GM23338 (cell line): Measurements from ENCODE around the gene IGFLR1. TPM values are rescaled to one million over a fixed set of nuclear protein-coding genes. Genes with fewer than 3 reads are reported as not detected.
A peak's percentile ranks its signal among the peaks of the same experiment; 100 is the strongest.

ENCODE experiments used
- ATAC-seq: fragments of 200-7000 bp; cut with Tn5 transposase; 3 replicates; pipeline ENCODE4 v1.9.1; 2020
- DNase-seq: peaks from one replicate; pipeline ENCODE4 v3.0.0-alpha.2; 2015; ENCODE audit warnings: low spot score
- H2AFZ ChIP-seq: fragments of 200-600 bp; sonication (generic); 2 replicates; pipeline ENCODE4 v1.8.0; 2016; ENCODE audit warnings: antibody characterized with exemption, mild to moderate bottlenecking, moderate library complexity
- H3F3A ChIP-seq: fragments of 200-600 bp; sonication (generic); replicated peaks from 2 replicates; pipeline ENCODE4 v1.8.0; 2017; ENCODE audit warnings: antibody characterized with exemption, mixed run types, low read depth
- H3K27ac ChIP-seq: fragments of 200-600 bp; sonication (generic); 2 replicates; pipeline ENCODE4 v1.6.1; 2016; ENCODE audit warnings: low read depth
- H3K27me3 ChIP-seq: fragments of 200-600 bp; sonication (generic); 2 replicates; pipeline ENCODE4 v1.8.0; 2016; ENCODE audit warnings: mild to moderate bottlenecking, mixed run types, moderate library complexity; ENCODE audit not compliant: insufficient read depth
- H3K36me3 ChIP-seq: fragments of 200-600 bp; sonication (generic); 2 replicates; pipeline ENCODE4 v1.8.0; 2016; ENCODE audit warnings: mild to moderate bottlenecking; ENCODE audit not compliant: insufficient read depth
- H3K4me1 ChIP-seq: fragments of 200-600 bp; sonication (generic); 2 replicates; pipeline ENCODE4 v1.8.0; 2016; ENCODE audit warnings: mild to moderate bottlenecking, moderate library complexity; ENCODE audit not compliant: insufficient read depth
- H3K4me2 ChIP-seq: fragments of 200-600 bp; sonication (generic); 2 replicates; pipeline ENCODE4 v1.7.1; 2017; ENCODE audit warnings: mixed run types
- H3K4me3 ChIP-seq: fragments of 200-600 bp; sonication (generic); 2 replicates; pipeline ENCODE4 v1.6.1; 2016; ENCODE audit warnings: mixed run types
- H3K79me2 ChIP-seq: fragments of 200-600 bp; sonication (generic); replicated peaks from 2 replicates; pipeline ENCODE4 v1.8.0; 2017; ENCODE audit warnings: mild to moderate bottlenecking; ENCODE audit not compliant: insufficient read depth
- H3K9me2 ChIP-seq: fragments of 200-600 bp; sonication (generic); 2 replicates; pipeline ENCODE4 v1.8.0; 2017; ENCODE audit not compliant: insufficient read depth
- H4K20me1 ChIP-seq: fragments of 200-600 bp; sonication (generic); replicated peaks from 2 replicates; pipeline ENCODE4 v1.8.0; 2017; ENCODE audit warnings: mild to moderate bottlenecking; ENCODE audit not compliant: insufficient read depth
- H3K27ac Mint-ChIP-seq: 2 replicates; pipeline ENCODE4 v1.8.0; 2020; ENCODE audit warnings: inconsistent platforms, mild to moderate bottlenecking, moderate library complexity, mixed read lengths
- H3K27me3 Mint-ChIP-seq: 3 replicates; pipeline ENCODE4 v1.8.0; 2022; ENCODE audit warnings: low read depth, mild to moderate bottlenecking, moderate library complexity, mixed read lengths, inconsistent platforms; ENCODE audit not compliant: insufficient read depth, poor library complexity
- H3K36me3 Mint-ChIP-seq: 3 replicates; pipeline ENCODE4 v1.8.0; 2021; ENCODE audit warnings: low read depth, mild to moderate bottlenecking, inconsistent platforms, moderate library complexity, mixed read lengths
- H3K4me1 Mint-ChIP-seq: 3 replicates; pipeline ENCODE4 v1.8.0; 2020; ENCODE audit warnings: mild to moderate bottlenecking, inconsistent platforms, mixed read lengths
- H3K4me3 Mint-ChIP-seq: 3 replicates; pipeline ENCODE4 v1.8.0; 2021; ENCODE audit warnings: moderate library complexity, mild to moderate bottlenecking, inconsistent platforms, mixed read lengths
- H3K9me3 Mint-ChIP-seq: 3 replicates; pipeline ENCODE4 v1.8.0; 2020; ENCODE audit warnings: moderate library complexity, mild to moderate bottlenecking, inconsistent platforms, mixed read lengths
- CREB1 ChIP-seq: fragments of 250-450 bp; sonication (Bioruptor Pico); IDR thresholded peaks from 2 replicates; pipeline ENCODE4 v1.5.0; 2020; ENCODE audit warnings: low read depth, mild to moderate bottlenecking, moderate library complexity
- CTCF ChIP-seq, 2 experiments: fragments of 200-600 bp in 1 of 2; sonication (generic) in 1 of 2; conservative IDR thresholded peaks; 2 replicates each; pipeline versions ENCODE4 v1.5.1 to v1.6.1; 2016 to 2017; ENCODE audit warnings: antibody characterized with exemption in 2 of 2, low read depth in 2 of 2, mild to moderate bottlenecking in 2 of 2, moderate library complexity in 1 of 2
- EZH2 ChIP-seq: fragments of 200-600 bp; sonication (generic); IDR thresholded peaks from one replicate; pipeline ENCODE4 v1.8.0; 2017; ENCODE audit warnings: antibody characterized with exemption, mild to moderate bottlenecking, low read depth; ENCODE audit not compliant: unreplicated experiment
- EZH2phosphoT487 ChIP-seq: fragments of 200-600 bp; sonication (generic); IDR thresholded peaks from one replicate; pipeline ENCODE4 v1.8.1; 2018; ENCODE audit warnings: antibody characterized with exemption; ENCODE audit not compliant: unreplicated experiment
- JUNB ChIP-seq: IDR thresholded peaks from one replicate; pipeline ENCODE4 v1.6.1; 2016; ENCODE audit warnings: antibody characterized with exemption; ENCODE audit not compliant: unreplicated experiment
- STAT1 ChIP-seq: IDR thresholded peaks from one replicate; pipeline ENCODE4 v1.6.1; 2016; ENCODE audit warnings: antibody characterized with exemption; ENCODE audit not compliant: unreplicated experiment
- polyA plus RNA-seq: library from polyadenylated mRNA; unstranded; fragments of >200 nt; fragmentation: Nextera tagmentation; extraction: Ambion mirVana; gene quantifications from 2 replicates; pipeline ENCODE4 v1.2.1, GENCODE V29; 2016
- total RNA-seq: library from RNA; depleted of rRNA; stranded (reverse); fragments of >200 nt; shearing (Covaris generic); gene quantifications from 2 replicates; pipeline ENCODE4 v1.2.3, GENCODE V29; 2014

Gene IGFLR1
- total and polyA plus RNA-seq, 2 experiments from 2014 or later: 14.4 to 17.8 TPM

GRCh38 chr19:35736913-35737886 is 5.1 kb downstream of the IGFLR1 start:
- H3K9me2 ChIP-seq: no peaks in the 10 kb centered on the region
- peaks cover 1% of the 10 kb centered on the region for H3K4me1 Mint-ChIP-seq
- H3K79me2 ChIP-seq: no peaks in the 10 kb centered on the region
- no peak overlapping the region for H3K27ac ChIP-seq
- no peak overlapping the region for H3K4me3 Mint-ChIP-seq
- no peak overlapping the region for H2AFZ ChIP-seq
- DNase-seq: no peak
- H3K9me3 Mint-ChIP-seq: no peaks in the 10 kb centered on the region; the same call in 2 of the 3 replicates
- H3K36me3 ChIP-seq: peaks cover 4% of the 10 kb centered on the region; the same call in 1 of the 2 replicates
- no peak for ATAC-seq
- peaks cover 8% of the 10 kb centered on the region for H3F3A ChIP-seq
- no peaks in the 10 kb centered on the region; the same call in 1 of the 2 replicates for H4K20me1 ChIP-seq
- H3K27ac Mint-ChIP-seq: no peak overlapping the region
- peaks cover 5% of the 10 kb centered on the region for H3K27me3 Mint-ChIP-seq
- no peak overlapping the region for H3K4me2 ChIP-seq
- peaks cover 4% of the 10 kb centered on the region; the same call in 1 of the 2 replicates for H3K4me1 ChIP-seq
- H3K4me3 ChIP-seq: no peak overlapping the region
- no peak for TF ChIP-seq EZH2
- peak; percentile 7 to 17; a peak in 1 of 4 replicates for TF ChIP-seq CTCF (conservative IDR thresholded peaks at IDR 0.05; ENCODE audit: low read depth in 2 of 2)
- H3K27me3 ChIP-seq: no peaks in the 10 kb centered on the region
- H3K36me3 Mint-ChIP-seq: peaks cover 49% of the 10 kb centered on the region

GRCh38 chr19:35734889-35735288 is 7.4 kb downstream of the IGFLR1 start:
- H4K20me1 ChIP-seq: no peaks in the 10 kb centered on the region; the same call in 1 of the 2 replicates
- Mint-ChIP-seq H3K4me1 (no peaks in the 10 kb centered on the region), H3K27me3 (peaks cover 5% of the 10 kb centered on the region), H3K9me3 (no peaks in the 10 kb centered on the region; the same call in 2 of the 3 replicates), H3K36me3 (peaks cover 66% of the 10 kb centered on the region), H3K4me3 (no peak overlapping the region; the same call in 2 of the 3 replicates), H3K27ac (no peak overlapping the region)
- no peaks in the 10 kb centered on the region for H3K9me2 ChIP-seq
- H3K27ac ChIP-seq: no peak overlapping the region
- H2AFZ ChIP-seq: no peak overlapping the region
- TF ChIP-seq STAT1: no peak
- no peak for TF ChIP-seq EZH2
- no peak for TF ChIP-seq EZH2phosphoT487
- no peak for DNase-seq
- peaks cover 4% of the 10 kb centered on the region; the same call in 1 of the 2 replicates for H3K36me3 ChIP-seq
- no peak overlapping the region for H3K4me2 ChIP-seq
- no peaks in the 10 kb centered on the region for H3F3A ChIP-seq
- H3K27me3 ChIP-seq: no peaks in the 10 kb centered on the region
- H3K4me3 ChIP-seq: no peak overlapping the region
- no peaks in the 10 kb centered on the region; the same call in 1 of the 2 replicates for H3K4me1 ChIP-seq
- H3K79me2 ChIP-seq: no peaks in the 10 kb centered on the region
- no peak for ATAC-seq

GRCh38 chr19:35734273-35734672 is 8.0 kb downstream of the IGFLR1 start:
- H3K4me2 ChIP-seq: no peak overlapping the region
- peaks cover 7% of the 10 kb centered on the region; the same call in 1 of the 2 replicates for H3K36me3 ChIP-seq
- ATAC-seq: no peak
- H3K79me2 ChIP-seq: no peaks in the 10 kb centered on the region
- no peaks in the 10 kb centered on the region for H3K27me3 ChIP-seq
- no peaks in the 10 kb centered on the region; the same call in 2 of the 3 replicates for H3K9me3 Mint-ChIP-seq
- H3K4me1 Mint-ChIP-seq: no peaks in the 10 kb centered on the region
- H3K4me1 ChIP-seq: no peaks in the 10 kb centered on the region
- no peak overlapping the region; the same call in 2 of the 3 replicates for H3K4me3 Mint-ChIP-seq
- peaks cover 72% of the 10 kb centered on the region for H3K36me3 Mint-ChIP-seq
- H2AFZ ChIP-seq: no peak overlapping the region
- H3F3A ChIP-seq: no peaks in the 10 kb centered on the region
- peaks cover 5% of the 10 kb centered on the region for H3K27me3 Mint-ChIP-seq
- no peak overlapping the region for H3K27ac Mint-ChIP-seq
- H4K20me1 ChIP-seq: no peaks in the 10 kb centered on the region; the same call in 1 of the 2 replicates
- DNase-seq: no peak
- H3K9me2 ChIP-seq: no peaks in the 10 kb centered on the region
- no peak overlapping the region for H3K27ac ChIP-seq
- H3K4me3 ChIP-seq: no peak overlapping the region
- TF ChIP-seq CREB1: no peak
- TF ChIP-seq EZH2phosphoT487: no peak
- no peak for TF ChIP-seq EZH2
- no peak for TF ChIP-seq JUNB
